ENCODE measurements around the gene SLC38A10.

The SLC38A10 gene

GRCh38 chr17:81241203-81241602 lies 53.9 kb downstream of the SLC38A10 start:
- no peak for DNase-seq (ENCODE audit: low read depth)

GRCh38 chr17:81240761-81241160 lies 54.3 kb downstream of the SLC38A10 start:
- DNase-seq (ENCODE audit: low read depth): no peak

GRCh38 chr17:81239714-81240555 lies 55.2 kb downstream of the SLC38A10 start:
- peak; percentile 55 for DNase-seq (ENCODE audit: low read depth)

- DNase-seq (ENCODE audit: low read depth): peak; percentile 100
Observed at GRCh38 chr17:81238815-81239713, 56.0 kb downstream of the SLC38A10 start, which contains the start of the genes NDUFAF8 and TEPSIN. Gene NDUFAF8 (plus strand): TSS chr17:81239318. CDS start chr17:81239364, 46 bp downstream. Gene TEPSIN (minus strand): TSS chr17:81239055. CDS start chr17:81239033, 22 bp downstream.

GRCh38 chr17:81238490-81238814 lies 56.7 kb downstream of the SLC38A10 start:
- no peak for DNase-seq (ENCODE audit: low read depth)

- DNase-seq (ENCODE audit: low read depth): no peak
Observed at GRCh38 chr17:81237591-81238489, 57.3 kb downstream of the SLC38A10 start.

- no peak for DNase-seq (ENCODE audit: low read depth)
Observed at GRCh38 chr17:81236784-81237183, 58.3 kb downstream of the SLC38A10 start.

GRCh38 chr17:81235822-81236740 lies 59.0 kb downstream of the SLC38A10 start:
- no peak for DNase-seq (ENCODE audit: low read depth)

- no peak for DNase-seq (ENCODE audit: low read depth)
Observed at GRCh38 chr17:81234940-81235821, 59.9 kb downstream of the SLC38A10 start.

- no peak for DNase-seq (ENCODE audit: low read depth)
Observed at GRCh38 chr17:81234506-81234855, 60.6 kb downstream of the SLC38A10 start.

- DNase-seq (ENCODE audit: low read depth): no peak
Observed at GRCh38 chr17:81233811-81234505, 61.1 kb downstream of the SLC38A10 start.

GRCh38 chr17:81233316-81233715 lies 61.8 kb downstream of the SLC38A10 start:
- DNase-seq (ENCODE audit: low read depth): no peak

- no peak for DNase-seq (ENCODE audit: low read depth)
Observed at GRCh38 chr17:81232616-81233241, 62.4 kb downstream of the SLC38A10 start.

GRCh38 chr17:81231766-81232581 lies 63.1 kb downstream of the SLC38A10 start:
- DNase-seq (ENCODE audit: low read depth): no peak

GRCh38 chr17:81231121-81231645 lies 63.9 kb downstream of the SLC38A10 start:
- no peak for DNase-seq (ENCODE audit: low read depth)

GRCh38 chr17:81230043-81230820 lies 64.9 kb downstream of the SLC38A10 start:
- DNase-seq (ENCODE audit: low read depth): no peak

- no peak for DNase-seq (ENCODE audit: low read depth)
Observed at GRCh38 chr17:81229666-81229920, 65.5 kb downstream of the SLC38A10 start.

Measured in ELR (cell line).